Measurements from ENCODE around the gene RYR1. TPM values are rescaled to one million over a fixed set of nuclear protein-coding genes. Genes with fewer than 3 reads are reported as not detected.

The RYR1 gene
- total RNA-seq, 1 donor: not detected

DNA sequence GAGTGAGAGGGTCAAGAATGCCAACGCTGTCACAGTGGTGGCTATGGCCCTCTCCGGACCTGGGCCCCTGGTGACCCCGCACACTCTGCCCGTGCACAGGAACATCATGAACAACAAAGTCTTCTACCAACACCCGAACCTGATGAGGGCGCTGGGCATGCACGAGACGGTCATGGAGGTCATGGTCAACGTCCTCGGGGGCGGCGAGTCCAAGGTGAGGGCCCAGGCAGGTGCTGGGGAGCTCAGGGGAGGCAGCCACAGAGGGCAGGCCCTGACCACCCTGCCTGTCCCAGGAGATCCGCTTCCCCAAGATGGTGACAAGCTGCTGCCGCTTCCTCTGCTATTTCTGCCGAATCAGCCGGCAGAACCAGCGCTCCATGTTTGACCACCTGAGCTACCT is 62.6 kb downstream of the RYR1 start:
- H3K4me3 ChIP-seq (ENCODE audit: low read depth, low read length): no peak overlapping the region
- TF ChIP-seq, protein P1, sequence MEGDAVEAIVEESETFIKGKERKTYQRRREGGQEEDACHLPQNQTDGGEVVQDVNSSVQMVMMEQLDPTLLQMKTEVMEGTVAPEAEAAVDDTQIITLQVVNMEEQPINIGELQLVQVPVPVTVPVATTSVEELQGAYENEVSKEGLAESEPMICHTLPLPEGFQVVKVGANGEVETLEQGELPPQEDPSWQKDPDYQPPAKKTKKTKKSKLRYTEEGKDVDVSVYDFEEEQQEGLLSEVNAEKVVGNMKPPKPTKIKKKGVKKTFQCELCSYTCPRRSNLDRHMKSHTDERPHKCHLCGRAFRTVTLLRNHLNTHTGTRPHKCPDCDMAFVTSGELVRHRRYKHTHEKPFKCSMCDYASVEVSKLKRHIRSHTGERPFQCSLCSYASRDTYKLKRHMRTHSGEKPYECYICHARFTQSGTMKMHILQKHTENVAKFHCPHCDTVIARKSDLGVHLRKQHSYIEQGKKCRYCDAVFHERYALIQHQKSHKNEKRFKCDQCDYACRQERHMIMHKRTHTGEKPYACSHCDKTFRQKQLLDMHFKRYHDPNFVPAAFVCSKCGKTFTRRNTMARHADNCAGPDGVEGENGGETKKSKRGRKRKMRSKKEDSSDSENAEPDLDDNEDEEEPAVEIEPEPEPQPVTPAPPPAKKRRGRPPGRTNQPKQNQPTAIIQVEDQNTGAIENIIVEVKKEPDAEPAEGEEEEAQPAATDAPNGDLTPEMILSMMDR (IDR thresholded peaks at IDR 0.05; ENCODE audit: insufficient read depth, low read length): no peak
- DNase-seq (ENCODE audit: low read depth): no peak

DNA sequence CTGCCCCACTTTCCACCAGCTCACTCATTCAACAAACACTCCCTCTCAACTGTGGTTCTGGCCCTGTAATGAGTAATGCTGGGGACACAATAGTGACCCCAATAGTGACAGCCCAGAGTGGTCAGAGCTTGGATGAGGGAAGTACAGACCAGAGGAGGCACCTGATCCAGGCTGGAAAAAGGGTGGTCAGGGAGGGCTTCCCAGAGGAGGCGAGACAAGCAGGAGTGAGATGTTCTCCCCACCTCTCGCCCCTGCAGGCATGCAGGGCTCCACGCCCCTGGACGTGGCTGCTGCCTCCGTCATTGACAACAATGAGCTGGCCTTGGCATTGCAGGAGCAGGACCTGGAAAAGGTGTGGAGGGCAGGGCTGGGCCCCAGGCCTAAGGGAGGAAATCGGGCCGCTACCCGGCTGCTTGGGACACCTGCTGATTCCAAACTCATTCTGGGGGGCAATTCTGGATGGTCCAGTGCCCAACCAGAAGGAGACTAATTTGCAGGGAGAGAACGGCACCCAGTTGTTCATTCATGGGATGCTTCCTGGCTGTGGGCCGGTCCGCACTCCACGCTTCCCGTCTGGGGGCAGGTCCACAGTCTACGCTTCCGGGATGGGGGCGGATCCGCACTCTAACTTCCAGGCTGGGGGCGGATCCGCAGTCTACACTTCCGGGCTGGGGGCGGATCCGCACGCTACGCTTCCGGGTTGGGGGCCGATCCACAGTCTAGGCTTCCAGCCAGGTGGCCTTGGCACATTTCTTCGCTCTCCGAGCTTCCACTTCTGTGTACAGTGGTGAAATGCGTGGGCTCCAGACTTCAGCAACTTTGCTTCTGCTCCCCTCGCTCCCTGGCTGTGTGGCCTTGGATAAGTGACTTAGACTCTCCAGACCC is 63.4 kb downstream of the RYR1 start:
- no peak overlapping the region for H3K4me3 ChIP-seq (ENCODE audit: low read depth, low read length)
- TF ChIP-seq, protein P1 (IDR thresholded peaks at IDR 0.05; ENCODE audit: insufficient read depth, low read length): no peak
- no peak for DNase-seq (ENCODE audit: low read depth)

DNA sequence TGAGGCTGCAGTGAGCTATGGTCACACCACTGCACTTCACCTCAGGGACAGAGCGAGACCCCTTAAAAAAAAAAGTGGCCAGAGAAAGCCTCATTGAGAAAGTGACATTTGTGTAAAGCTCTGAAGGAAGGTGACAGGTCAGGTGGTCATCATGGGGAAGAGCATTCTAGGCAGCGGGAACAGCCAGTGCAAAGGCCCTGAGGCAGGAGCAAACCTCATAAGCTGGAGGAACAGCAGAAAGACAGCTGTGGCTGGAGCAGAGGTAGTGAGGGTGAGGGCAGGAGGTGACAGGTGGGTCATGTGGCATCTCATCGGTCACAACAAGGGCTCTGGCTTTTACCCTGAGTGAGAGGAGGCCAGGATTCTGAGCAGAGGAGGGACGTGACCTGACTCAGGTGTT is 64.4 kb downstream of the RYR1 start:
- no peak overlapping the region for H3K4me3 ChIP-seq (ENCODE audit: low read depth, low read length)
- DNase-seq (ENCODE audit: low read depth): no peak
- TF ChIP-seq, protein P1 (IDR thresholded peaks at IDR 0.05; ENCODE audit: insufficient read depth, low read length): no peak

DNA sequence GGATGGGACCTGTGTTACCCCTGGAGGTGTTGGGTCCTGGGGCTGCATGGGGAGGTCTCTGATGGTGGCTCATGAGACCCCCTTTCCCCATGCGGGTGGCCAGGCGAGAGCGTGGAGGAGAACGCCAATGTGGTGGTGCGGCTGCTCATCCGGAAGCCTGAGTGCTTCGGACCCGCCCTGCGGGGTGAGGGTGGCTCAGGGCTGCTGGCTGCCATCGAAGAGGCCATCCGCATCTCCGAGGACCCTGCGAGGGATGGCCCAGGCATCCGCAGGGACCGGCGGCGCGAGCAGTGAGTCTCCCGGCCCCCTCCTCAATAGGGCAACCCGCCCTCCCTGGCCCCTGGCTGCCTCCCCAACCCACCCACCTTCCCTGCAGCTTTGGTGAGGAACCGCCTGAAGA is 66.0 kb downstream of the RYR1 start:
- DNase-seq (ENCODE audit: low read depth): no peak
- no peak overlapping the region for H3K4me3 ChIP-seq (ENCODE audit: low read depth, low read length)
- TF ChIP-seq, protein P1 (IDR thresholded peaks at IDR 0.05; ENCODE audit: insufficient read depth, low read length): no peak

DNA sequence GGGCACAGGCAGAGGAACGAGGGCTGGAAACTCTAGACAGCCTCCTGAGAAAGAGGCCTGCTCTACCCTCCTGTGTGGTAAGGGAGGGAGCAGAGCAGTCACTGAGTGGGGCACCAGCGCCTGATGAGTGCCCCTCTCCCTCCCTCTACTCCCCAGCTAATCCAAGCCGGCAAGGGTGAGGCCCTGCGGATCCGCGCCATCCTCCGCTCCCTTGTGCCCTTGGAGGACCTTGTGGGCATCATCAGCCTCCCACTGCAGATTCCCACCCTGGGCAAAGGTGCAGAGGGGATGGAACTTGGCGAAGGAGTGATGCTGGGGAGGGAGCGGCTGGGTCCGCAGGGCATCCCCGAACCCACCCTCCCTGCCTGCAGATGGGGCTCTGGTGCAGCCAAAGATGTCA is 67.0 kb downstream of the RYR1 start:
- no peak overlapping the region for H3K4me3 ChIP-seq (ENCODE audit: low read depth, low read length)
- no peak for DNase-seq (ENCODE audit: low read depth)
- TF ChIP-seq, protein P1 (IDR thresholded peaks at IDR 0.05; ENCODE audit: insufficient read depth, low read length): no peak

DNA sequence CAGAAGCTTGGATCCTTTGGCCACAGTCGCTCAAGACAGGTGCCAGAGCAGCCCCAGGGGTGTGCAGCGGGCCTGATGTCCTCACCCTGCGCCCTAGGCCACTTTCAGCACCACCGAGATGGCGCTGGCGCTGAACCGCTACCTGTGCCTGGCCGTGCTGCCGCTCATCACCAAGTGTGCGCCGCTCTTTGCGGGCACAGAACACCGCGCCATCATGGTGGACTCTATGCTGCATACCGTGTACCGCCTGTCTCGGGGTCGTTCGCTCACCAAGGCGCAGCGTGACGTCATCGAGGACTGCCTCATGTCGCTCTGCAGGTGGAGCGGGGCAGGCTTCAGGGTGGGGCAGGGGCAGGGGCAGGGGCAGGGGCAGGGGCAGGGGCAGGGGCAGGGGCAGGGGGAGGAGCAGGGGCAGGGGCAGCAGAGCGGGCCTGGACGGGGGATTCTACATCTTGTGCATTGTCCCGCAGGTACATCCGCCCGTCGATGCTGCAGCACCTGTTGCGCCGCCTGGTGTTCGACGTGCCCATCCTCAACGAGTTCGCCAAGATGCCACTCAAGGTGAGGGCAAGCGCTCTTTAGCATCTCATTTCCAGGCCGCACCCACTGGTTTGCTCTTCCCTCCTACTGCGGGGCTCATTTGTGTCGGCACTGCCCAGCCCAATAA is 69.1 kb downstream of the RYR1 start:
- DNase-seq (ENCODE audit: low read depth): no peak
- TF ChIP-seq, protein P1 (IDR thresholded peaks at IDR 0.05; ENCODE audit: insufficient read depth, low read length): no peak
- H3K4me3 ChIP-seq (ENCODE audit: low read depth, low read length): no peak overlapping the region

Data from fibroblast of the aortic adventitia (primary cell).